GM21515 (cell line): ENCODE data around the gene GALR2.

Source experiments
- ATAC-seq: cut with Tn5 transposase; IDR thresholded peaks from one replicate; pipeline ENCODE4 v1.9.1; 2021; ENCODE audit not compliant: unreplicated experiment

Gene GALR2

DNA sequence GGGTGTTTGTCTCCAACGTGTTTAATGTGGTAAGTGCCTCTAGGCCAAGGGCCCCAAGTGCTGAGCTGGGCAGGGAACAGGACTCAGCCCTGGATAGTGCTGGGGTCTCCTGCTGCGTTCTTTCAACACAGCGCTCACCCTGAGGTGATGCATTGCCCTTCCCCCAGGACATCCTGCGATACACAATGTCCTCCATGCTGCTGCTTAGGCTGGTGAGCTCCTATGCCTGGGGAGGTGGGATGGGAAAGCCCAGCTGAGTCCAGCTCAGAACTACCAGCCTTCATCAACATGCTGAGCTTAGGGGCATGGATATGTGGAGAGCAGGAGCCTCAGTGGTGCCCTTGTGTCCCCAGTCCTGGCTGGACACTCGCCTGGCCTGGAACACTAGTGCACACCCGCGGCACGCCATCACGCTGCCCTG lies 5.0 kb downstream of the GALR2 start:
- no peak for ATAC-seq

GRCh38 chr17:76079956-76080767 lies 5.6 kb downstream of the GALR2 start:
- no peak for ATAC-seq

DNA sequence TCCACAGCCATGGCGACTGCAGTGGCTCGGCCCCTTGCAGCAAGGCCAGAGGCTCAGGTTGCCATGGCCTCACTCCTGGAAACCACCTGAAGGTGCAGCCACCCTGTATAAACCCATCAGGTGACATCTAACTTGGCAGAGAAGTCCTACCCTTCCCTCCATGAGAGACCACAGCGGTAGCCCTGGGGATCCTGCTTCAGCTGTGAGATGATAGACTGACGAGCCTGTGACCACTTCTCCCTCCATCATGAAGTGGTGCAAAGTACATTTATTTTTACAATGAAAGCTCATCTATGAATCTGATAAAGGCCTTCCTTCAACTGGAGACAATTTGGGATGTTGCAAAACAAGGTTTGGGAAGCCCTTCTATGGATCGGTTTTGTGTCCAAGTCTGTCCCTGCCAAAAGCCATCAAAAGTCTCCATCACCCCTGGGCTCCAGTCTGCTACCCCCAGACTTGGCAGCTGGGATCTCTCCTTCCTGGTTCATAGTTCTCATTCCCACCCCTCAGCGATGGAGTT lies 6.2 kb downstream of the GALR2 start:
- ATAC-seq = no peak

- ATAC-seq = no peak
Observed at GRCh38 chr17:76081295-76082210, 7.0 kb downstream of the GALR2 start.

DNA sequence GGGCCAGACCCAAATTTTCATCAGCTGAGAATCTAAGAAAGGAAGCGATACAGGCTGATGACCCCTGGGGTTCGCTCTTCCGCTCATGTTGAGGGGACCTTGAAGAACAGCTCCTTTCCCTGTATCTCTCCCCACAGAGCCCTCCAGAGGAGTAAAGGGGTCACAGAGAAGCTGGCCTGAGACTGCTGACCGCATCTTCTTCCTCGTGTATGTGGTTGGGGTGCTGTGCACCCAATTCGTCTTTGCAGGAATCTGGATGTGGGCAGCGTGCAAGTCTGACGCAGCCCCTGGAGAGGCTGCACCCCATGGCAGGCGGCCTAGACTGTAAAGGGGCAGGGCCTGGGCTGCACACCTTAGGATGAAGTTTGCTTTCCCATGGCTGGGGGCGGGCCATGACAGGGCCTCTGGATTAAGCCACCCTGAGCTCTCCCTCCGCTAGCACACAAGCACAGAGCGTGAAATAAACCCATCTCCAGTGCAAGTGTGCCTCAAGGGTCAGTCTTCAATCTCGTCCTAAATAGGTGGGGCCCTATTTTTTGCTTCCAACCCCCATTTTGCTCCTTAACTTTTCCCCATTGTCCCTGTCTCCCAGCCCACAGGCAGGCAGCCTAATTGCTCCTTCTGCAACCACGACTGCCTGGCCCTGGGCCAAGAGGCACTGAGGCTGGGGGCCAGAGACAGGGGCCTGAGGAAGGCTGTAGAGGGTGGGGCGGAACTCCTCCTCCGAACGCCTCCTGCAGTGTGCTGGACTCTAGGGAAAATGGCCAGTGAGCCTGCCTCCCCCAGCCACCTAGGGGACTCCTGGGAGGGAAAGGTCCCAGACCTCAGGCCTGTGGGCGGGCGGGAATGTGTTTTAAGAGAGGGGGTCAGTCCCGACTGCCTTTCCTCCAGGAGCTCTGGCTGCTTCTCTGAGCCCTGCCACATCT lies 8.0 kb downstream of the GALR2 start:
- ATAC-seq = no peak

GRCh38 chr17:76083536-76084182 lies 9.1 kb downstream of the GALR2 start:
- no peak for ATAC-seq

DNA sequence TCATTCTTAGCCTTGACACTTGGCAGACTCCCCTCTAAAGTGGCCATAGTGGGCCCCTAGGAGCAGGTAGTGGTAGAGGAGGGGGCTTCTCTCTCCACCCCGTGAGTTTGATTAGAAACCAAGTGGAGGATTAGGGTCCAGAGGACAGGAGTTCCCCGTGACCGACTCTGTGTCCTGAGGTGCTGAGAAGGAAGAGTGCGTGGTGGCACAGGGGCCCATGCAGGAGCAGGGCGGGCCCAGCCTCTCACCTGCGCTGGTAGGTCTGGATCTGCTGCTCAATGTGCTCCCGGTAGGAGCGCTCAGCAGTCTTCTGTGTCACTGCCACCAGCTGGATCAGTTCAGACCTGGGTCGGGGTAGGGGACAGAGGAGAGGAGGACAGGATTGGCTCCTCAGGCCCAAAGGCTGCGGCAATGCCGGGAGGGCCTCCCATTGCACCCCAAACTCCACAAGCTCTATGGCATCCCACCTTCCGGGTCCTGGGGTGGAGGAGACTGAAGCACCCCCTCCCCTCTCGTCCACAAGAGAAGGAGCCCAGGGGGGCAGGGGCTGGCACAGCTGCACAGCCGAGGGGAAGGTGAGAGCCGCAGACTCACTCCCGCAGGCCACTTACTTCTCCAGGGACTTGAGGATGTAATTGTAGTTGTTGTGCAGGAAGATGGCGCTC lies 10.6 kb downstream of the GALR2 start:
- no peak for ATAC-seq

- ATAC-seq = no peak
Observed at GRCh38 chr17:76085731-76086366, 11.3 kb downstream of the GALR2 start.

DNA sequence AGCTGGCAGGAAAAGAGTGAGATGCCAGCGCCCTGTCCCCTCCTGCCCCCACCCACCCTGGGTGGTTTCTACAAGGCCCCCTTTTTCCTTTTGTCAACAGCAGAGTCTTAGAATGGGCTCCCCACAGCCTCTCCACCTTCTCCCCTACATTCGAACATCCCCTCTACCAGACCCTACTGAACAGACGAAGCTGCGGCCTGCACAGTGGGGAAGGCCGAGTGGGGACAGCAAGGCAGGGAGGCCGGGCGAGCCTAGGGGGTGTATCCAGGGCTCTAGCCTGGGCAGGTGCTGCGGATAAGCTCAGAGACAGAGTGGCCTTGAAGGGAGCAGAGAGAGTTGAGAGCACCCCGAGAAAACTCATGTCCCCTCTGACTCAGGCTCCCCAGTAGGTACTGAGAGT lies 11.8 kb downstream of the GALR2 start:
- no peak for ATAC-seq

- no peak for ATAC-seq
Observed at GRCh38 chr17:76087531-76087930, 12.9 kb downstream of the GALR2 start.

DNA sequence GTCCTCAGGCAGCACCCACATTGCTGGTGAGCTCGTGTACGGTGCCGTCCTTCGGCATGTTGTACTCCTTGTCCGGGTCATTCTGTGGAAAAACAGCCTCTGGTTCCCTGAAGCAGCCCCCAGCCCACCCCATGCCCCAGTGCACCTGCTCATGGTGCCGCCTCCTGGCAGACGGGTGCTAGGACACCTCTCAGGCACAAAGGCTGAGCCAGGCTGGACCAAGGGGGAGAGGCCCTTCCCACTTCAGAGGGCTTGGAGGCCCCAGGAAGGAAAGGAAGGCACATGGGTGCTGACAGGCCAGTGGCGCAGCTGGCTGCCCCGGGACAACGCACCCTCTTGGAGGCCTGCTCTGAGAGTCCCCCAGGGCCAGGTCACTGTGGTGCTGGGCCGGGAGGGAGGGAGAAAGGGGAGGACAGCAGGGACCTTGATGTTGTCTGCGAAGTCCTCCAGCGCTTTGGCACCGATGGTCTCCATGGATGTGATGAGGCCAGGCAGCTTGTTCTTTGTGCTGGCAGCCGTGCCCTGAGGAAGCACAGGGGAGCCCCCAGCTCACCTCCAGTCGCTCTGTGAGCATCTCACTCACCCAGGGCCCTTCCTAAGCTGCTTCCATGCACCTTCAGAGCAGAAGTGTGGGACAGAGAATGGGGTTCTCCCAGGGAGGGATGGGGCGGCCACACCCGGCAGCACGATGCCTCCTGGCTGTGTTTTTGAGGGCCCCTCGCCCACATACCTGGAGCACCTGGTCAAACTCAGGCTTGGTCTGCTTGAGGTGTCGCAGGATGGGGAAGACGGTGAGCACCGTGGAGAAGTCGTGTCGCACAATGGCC lies 13.7 kb downstream of the GALR2 start:
- ATAC-seq = no peak

GRCh38 chr17:76088868-76089576 lies 14.4 kb downstream of the GALR2 start:
- ATAC-seq = no peak

- ATAC-seq = no peak
Observed at GRCh38 chr17:76089680-76090516, 15.3 kb downstream of the GALR2 start.

GRCh38 chr17:76090517-76091129 lies 16.0 kb downstream of the GALR2 start:
- no peak for ATAC-seq

DNA sequence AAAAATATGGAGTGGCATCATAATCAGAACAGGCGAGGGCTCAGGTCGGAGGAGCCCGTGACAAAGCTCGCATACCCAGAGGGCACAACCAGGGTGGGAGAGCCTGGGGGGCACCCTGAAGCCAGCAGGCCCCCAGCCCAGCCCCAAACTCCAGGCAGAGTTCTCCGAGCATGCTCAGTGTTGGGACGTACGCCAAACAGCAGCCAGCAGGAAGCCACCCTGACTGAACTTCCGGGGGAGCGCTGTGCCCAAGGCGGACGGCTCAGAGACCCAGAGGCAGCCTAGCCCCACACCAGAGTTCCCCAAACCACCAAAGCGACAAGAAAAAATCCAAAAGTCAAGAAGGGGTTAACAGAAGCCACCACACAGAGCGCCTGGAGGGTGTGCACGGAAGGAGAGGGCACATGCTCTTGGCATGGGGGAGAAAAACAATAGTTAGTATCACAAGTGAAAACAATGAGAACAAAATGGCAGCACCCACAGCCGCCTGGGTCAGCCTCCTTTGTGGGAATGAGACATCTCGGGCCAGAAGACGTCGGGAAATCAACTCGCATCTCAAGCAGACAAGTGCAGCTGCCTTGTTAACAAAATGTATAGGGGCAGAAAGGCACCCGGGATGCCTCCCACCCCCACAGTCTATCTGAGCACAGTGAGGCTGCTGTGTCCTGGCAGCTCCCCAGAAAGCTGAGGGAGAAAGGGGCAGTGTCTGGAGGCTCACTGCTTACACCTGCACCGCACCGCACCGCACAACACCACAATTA lies 17.1 kb downstream of the GALR2 start:
- ATAC-seq = no peak
